ENCODE measurements around the gene ANKRD28.

Gene ANKRD28

DNA sequence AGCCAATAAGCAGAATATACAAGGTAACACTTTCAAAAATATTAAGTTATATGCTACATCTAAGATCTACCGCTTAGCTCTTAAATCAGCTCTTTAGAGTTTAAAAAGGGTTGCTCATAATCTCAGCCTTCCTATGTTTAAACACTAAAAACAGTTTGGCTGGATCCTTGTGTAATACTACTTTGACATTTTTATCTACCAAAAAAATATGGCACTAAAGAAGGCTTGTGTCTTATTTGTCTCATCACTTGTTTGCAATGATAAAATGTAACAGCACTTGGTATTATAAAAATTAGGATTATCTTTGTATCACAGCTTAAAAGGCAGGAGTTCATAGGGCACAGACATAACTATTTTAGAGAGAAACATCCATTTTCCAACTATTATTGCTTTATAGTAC is 9.8 kb downstream of the ANKRD28 start:
- DNase-seq: no peak
- no peaks in the 10 kb centered on the region for H3K27me3 ChIP-seq (ENCODE audit: insufficient read depth, low read length, poor library complexity)
- H2BK15ac ChIP-seq (replicated peaks; ENCODE audit: low read depth): no peak overlapping the region
- no peak overlapping the region for H3K4me3 ChIP-seq (ENCODE audit: low read length)
- H4K5ac ChIP-seq (ENCODE audit: low read length): no peak overlapping the region
- H3K18ac ChIP-seq (ENCODE audit: low read length): no peak overlapping the region
- no peak overlapping the region for H3K56ac ChIP-seq (ENCODE audit: low read length)
- H2BK120ac ChIP-seq (ENCODE audit: low read depth, low read length): no peak overlapping the region
- H3K36me3 ChIP-seq (ENCODE audit: control insufficient read depth, insufficient read depth, low read length): no peaks in the 10 kb centered on the region
- H3K4me1 ChIP-seq (ENCODE audit: control insufficient read depth, low read depth, low read length): no peaks in the 10 kb centered on the region
- no peaks in the 10 kb centered on the region for H3K79me1 ChIP-seq (ENCODE audit: low read length)
- no peak overlapping the region for H3K4ac ChIP-seq (ENCODE audit: low read depth, low read length)
- H3K27ac ChIP-seq (ENCODE audit: low read depth, low read length): no peak overlapping the region
- H3K4me2 ChIP-seq (ENCODE audit: low read length): no peak overlapping the region
- H3K9ac ChIP-seq (ENCODE audit: low read length): no peak overlapping the region
- H2BK5ac ChIP-seq (ENCODE audit: low read length): no peak overlapping the region
- no peaks in the 10 kb centered on the region for H3K79me2 ChIP-seq (ENCODE audit: control insufficient read depth, insufficient read depth, low read length)
- no peak overlapping the region for H2AK5ac ChIP-seq (ENCODE audit: low read length)
- WGBS (ENCODE audit: extremely low coverage, insufficient coverage, low lambda C conversion rate): no CpG with 5 or more reads among the region's 1 CpG
- no peak overlapping the region for H4K8ac ChIP-seq (ENCODE audit: low read depth, low read length)
- H3K23ac ChIP-seq (ENCODE audit: low read length): no peak overlapping the region

DNA sequence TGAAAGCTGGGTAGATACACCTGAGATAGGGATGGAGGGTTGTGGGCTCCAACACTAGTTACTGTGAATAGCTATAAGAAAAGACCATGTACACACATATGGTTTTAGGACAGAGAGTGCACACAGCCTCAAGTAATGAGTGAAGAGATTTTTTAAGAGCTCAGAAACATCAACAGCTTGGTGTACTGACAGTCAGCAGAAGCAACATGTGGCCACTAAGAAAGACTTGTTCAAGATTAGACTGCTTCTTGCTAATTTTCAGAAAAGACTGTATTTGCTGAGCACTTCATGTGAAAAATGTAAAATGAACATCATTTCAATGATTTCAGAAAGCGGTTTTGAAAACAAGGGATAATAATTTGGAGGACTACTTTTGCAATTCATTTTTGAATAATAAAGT is 10.3 kb downstream of the ANKRD28 start:
- no peak overlapping the region for H3K4me2 ChIP-seq (ENCODE audit: low read length)
- peaks cover 2% of the 10 kb centered on the region for H3K79me1 ChIP-seq (ENCODE audit: low read length)
- no peak overlapping the region for H3K27ac ChIP-seq (ENCODE audit: low read depth, low read length)
- no peak overlapping the region for H3K23ac ChIP-seq (ENCODE audit: low read length)
- H2BK120ac ChIP-seq (ENCODE audit: low read depth, low read length): no peak overlapping the region
- no peak overlapping the region for H3K18ac ChIP-seq (ENCODE audit: low read length)
- H3K56ac ChIP-seq (ENCODE audit: low read length): no peak overlapping the region
- no peaks in the 10 kb centered on the region for H3K79me2 ChIP-seq (ENCODE audit: control insufficient read depth, insufficient read depth, low read length)
- WGBS (ENCODE audit: extremely low coverage, insufficient coverage, low lambda C conversion rate): no CpG with 5 or more reads among the region's 1 CpG
- no peaks in the 10 kb centered on the region for H3K4me1 ChIP-seq (ENCODE audit: control insufficient read depth, low read depth, low read length)
- no peak overlapping the region for H2AK5ac ChIP-seq (ENCODE audit: low read length)
- H3K27me3 ChIP-seq (ENCODE audit: insufficient read depth, low read length, poor library complexity): no peaks in the 10 kb centered on the region
- no peak overlapping the region for H3K4me3 ChIP-seq (ENCODE audit: low read length)
- H3K9ac ChIP-seq (ENCODE audit: low read length): no peak overlapping the region
- H3K4ac ChIP-seq (ENCODE audit: low read depth, low read length): no peak overlapping the region
- H2BK15ac ChIP-seq (replicated peaks; ENCODE audit: low read depth): no peak overlapping the region
- H2BK5ac ChIP-seq (ENCODE audit: low read length): no peak overlapping the region
- no peaks in the 10 kb centered on the region for H3K36me3 ChIP-seq (ENCODE audit: control insufficient read depth, insufficient read depth, low read length)
- no peak overlapping the region for H4K8ac ChIP-seq (ENCODE audit: low read depth, low read length)
- H4K5ac ChIP-seq (ENCODE audit: low read length): no peak overlapping the region
- DNase-seq: no peak

DNA sequence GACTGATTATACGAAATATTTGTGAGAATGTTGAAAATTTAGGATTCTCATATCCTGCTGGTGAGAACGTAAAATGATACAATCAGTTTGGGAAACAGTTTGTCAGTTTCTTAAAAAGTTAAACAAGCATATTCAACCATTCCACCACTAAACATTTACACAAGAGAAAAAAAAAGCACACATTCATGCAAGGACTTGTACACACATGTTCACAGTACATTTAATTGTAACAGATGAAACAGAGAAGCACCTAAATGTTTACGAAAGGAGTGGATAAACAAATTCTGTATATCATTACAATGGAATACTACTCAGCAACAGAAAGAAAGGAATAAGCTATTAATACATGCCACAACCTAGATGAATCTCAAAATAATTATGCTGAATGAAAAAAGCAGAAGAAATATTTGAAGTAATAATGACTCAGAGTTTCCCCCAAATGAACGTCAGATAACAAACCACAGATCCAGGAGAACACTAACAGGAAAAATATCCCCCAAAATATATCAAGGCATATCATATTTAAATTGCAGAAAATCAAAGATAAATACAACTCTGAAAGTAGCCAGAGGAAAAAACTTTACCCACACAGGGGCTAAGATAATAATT is 14.3 kb downstream of the ANKRD28 start:
- WGBS (ENCODE audit: extremely low coverage, insufficient coverage, low lambda C conversion rate): 100% methylated on average over 1 of the region's 4 CpGs
- no peak overlapping the region for H2BK120ac ChIP-seq (ENCODE audit: low read depth, low read length)
- H4K5ac ChIP-seq (ENCODE audit: low read length): no peak overlapping the region
- no peak overlapping the region for H4K8ac ChIP-seq (ENCODE audit: low read depth, low read length)
- DNase-seq: no peak
- no peak overlapping the region for H3K4me2 ChIP-seq (ENCODE audit: low read length)
- H2BK5ac ChIP-seq (ENCODE audit: low read length): no peak overlapping the region
- no peak overlapping the region for H3K4ac ChIP-seq (ENCODE audit: low read depth, low read length)
- no peak overlapping the region for H3K23ac ChIP-seq (ENCODE audit: low read length)
- H3K9ac ChIP-seq (ENCODE audit: low read length): no peak overlapping the region
- H2BK15ac ChIP-seq (replicated peaks; ENCODE audit: low read depth): no peak overlapping the region
- no peak overlapping the region for H3K56ac ChIP-seq (ENCODE audit: low read length)
- H3K27ac ChIP-seq (ENCODE audit: low read depth, low read length): no peak overlapping the region
- H3K4me1 ChIP-seq (ENCODE audit: control insufficient read depth, low read depth, low read length): peaks cover under 1% of the 10 kb centered on the region
- peaks cover 2% of the 10 kb centered on the region for H3K79me1 ChIP-seq (ENCODE audit: low read length)
- no peak overlapping the region for H2AK5ac ChIP-seq (ENCODE audit: low read length)
- no peaks in the 10 kb centered on the region for H3K79me2 ChIP-seq (ENCODE audit: control insufficient read depth, insufficient read depth, low read length)
- H3K36me3 ChIP-seq (ENCODE audit: control insufficient read depth, insufficient read depth, low read length): no peaks in the 10 kb centered on the region
- H3K27me3 ChIP-seq (ENCODE audit: insufficient read depth, low read length, poor library complexity): no peaks in the 10 kb centered on the region
- no peak overlapping the region for H3K18ac ChIP-seq (ENCODE audit: low read length)
- no peak overlapping the region for H3K4me3 ChIP-seq (ENCODE audit: low read length)

DNA sequence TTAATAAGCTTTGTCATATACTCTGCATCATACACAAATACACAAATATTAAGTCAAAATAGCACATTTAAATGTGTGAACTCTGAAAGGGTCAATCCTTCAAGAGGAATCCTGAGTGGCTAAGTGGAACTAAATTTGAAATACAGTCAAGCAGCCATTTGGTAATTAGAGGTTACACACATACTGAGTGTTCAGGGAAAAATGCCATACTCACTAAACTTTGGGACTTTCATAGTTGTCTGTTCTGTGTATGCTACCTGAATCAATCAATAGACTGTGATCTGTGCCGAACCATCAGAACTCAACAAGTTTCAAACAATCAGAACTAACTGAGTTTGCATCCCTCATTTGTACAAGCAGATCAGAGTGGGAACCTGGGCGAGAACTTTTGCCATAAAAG is 15.3 kb downstream of the ANKRD28 start:
- Histone ChIP-seq H3K79me1 (ENCODE audit: low read length) (peaks cover 2% of the 10 kb centered on the region), H3K4me3 (ENCODE audit: low read length) (no peak overlapping the region), H3K4me1 (ENCODE audit: control insufficient read depth, low read depth, low read length) (peaks cover 3% of the 10 kb centered on the region)

DNA sequence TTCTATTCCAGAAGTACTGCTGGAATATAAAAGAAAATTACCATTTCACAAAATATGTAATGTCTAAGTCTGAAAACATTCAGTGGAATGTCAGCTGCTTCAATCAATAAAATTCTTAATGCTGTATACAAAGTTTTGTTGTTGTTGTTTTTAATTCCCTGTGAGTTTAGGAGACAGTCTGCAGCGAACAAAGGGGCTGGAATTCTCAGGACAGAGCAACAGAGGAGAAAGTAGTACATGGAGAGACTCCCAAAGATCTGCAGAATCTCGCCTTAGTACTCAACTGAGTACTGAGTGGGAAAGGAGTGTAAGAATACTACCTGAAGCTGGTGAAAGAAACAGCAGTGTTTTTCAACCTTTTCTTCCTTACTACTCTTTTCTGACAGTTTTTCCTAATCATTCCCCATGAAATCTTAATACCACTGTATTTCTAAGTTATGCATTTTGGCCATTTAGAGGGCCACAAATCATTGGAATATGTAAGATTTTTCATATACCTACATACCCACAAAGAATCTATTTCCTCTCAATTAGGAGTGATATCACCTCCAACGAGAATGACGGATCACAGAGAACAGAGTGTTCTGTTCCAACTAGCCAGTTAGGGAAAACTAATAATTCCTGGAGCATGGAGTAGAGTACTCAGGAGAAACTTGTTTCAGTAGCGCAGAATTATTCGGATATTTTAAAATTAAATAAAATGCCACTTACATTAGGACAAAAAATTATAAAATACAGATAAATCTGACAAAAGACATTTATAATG is 16.0 kb downstream of the ANKRD28 start:
- H3K79me2 ChIP-seq (ENCODE audit: control insufficient read depth, insufficient read depth, low read length): no peaks in the 10 kb centered on the region
- H3K56ac ChIP-seq (ENCODE audit: low read length): no peak overlapping the region
- H2BK120ac ChIP-seq (ENCODE audit: low read depth, low read length): no peak overlapping the region
- no peak overlapping the region for H3K27ac ChIP-seq (ENCODE audit: low read depth, low read length)
- no peak for DNase-seq
- WGBS (ENCODE audit: extremely low coverage, insufficient coverage, low lambda C conversion rate): no CpG with 5 or more reads among the region's 6 CpGs
- peaks cover 2% of the 10 kb centered on the region for H3K79me1 ChIP-seq (ENCODE audit: low read length)
- H3K9ac ChIP-seq (ENCODE audit: low read length): no peak overlapping the region
- no peak overlapping the region for H4K8ac ChIP-seq (ENCODE audit: low read depth, low read length)
- no peak overlapping the region for H3K4me2 ChIP-seq (ENCODE audit: low read length)
- no peak overlapping the region for H3K18ac ChIP-seq (ENCODE audit: low read length)
- H4K5ac ChIP-seq (ENCODE audit: low read length): no peak overlapping the region
- H3K4me1 ChIP-seq (ENCODE audit: control insufficient read depth, low read depth, low read length): peaks cover 3% of the 10 kb centered on the region
- H3K27me3 ChIP-seq (ENCODE audit: insufficient read depth, low read length, poor library complexity): no peaks in the 10 kb centered on the region
- no peaks in the 10 kb centered on the region for H3K36me3 ChIP-seq (ENCODE audit: control insufficient read depth, insufficient read depth, low read length)
- H2BK5ac ChIP-seq (ENCODE audit: low read length): no peak overlapping the region
- no peak overlapping the region for H2BK15ac ChIP-seq (replicated peaks; ENCODE audit: low read depth)
- no peak overlapping the region for H2AK5ac ChIP-seq (ENCODE audit: low read length)
- H3K4me3 ChIP-seq (ENCODE audit: low read length): no peak overlapping the region
- H3K23ac ChIP-seq (ENCODE audit: low read length): no peak overlapping the region
- H3K4ac ChIP-seq (ENCODE audit: low read depth, low read length): no peak overlapping the region

More for the DNA sequence above, 15.3 kb downstream of the ANKRD28 start:
- Histone ChIP-seq H3K9ac (ENCODE audit: low read length) (no peak overlapping the region), H3K79me2 (ENCODE audit: control insufficient read depth, insufficient read depth, low read length) (no peaks in the 10 kb centered on the region), H3K4me2 (ENCODE audit: low read length) (no peak overlapping the region), H3K4ac (ENCODE audit: low read depth, low read length) (no peak overlapping the region), H3K27ac (ENCODE audit: low read depth, low read length) (no peak overlapping the region), H2BK120ac (ENCODE audit: low read depth, low read length) (no peak overlapping the region), H4K5ac (ENCODE audit: low read length) (no peak overlapping the region), H4K8ac (ENCODE audit: low read depth, low read length) (no peak overlapping the region), H3K27me3 (ENCODE audit: insufficient read depth, low read length, poor library complexity) (no peaks in the 10 kb centered on the region), H2BK5ac (ENCODE audit: low read length) (no peak overlapping the region), H3K56ac (ENCODE audit: low read length) (no peak overlapping the region), H3K36me3 (ENCODE audit: control insufficient read depth, insufficient read depth, low read length) (no peaks in the 10 kb centered on the region), H3K18ac (ENCODE audit: low read length) (no peak overlapping the region), H3K23ac (ENCODE audit: low read length) (no peak overlapping the region), H2AK5ac (ENCODE audit: low read length) (no peak overlapping the region), H2BK15ac (replicated peaks; ENCODE audit: low read depth) (no peak overlapping the region)
- DNase-seq: no peak
- WGBS (ENCODE audit: extremely low coverage, insufficient coverage, low lambda C conversion rate): no CpG with 5 or more reads among the region's 2 CpGs

GRCh38 chr3:15781131-15781530 is 16.6 kb downstream of the ANKRD28 start:
- Histone ChIP-seq H4K8ac (ENCODE audit: low read depth, low read length) (no peak overlapping the region), H3K79me2 (ENCODE audit: control insufficient read depth, insufficient read depth, low read length) (no peaks in the 10 kb centered on the region)

More at GRCh38 chr3:15781131-15781530, 16.6 kb downstream of the ANKRD28 start:
- H3K18ac ChIP-seq (ENCODE audit: low read length): no peak overlapping the region
- no peak overlapping the region for H2BK120ac ChIP-seq (ENCODE audit: low read depth, low read length)
- no peak overlapping the region for H4K5ac ChIP-seq (ENCODE audit: low read length)
- no peak overlapping the region for H3K27ac ChIP-seq (ENCODE audit: low read depth, low read length)
- H2AK5ac ChIP-seq (ENCODE audit: low read length): no peak overlapping the region
- H3K9ac ChIP-seq (ENCODE audit: low read length): no peak overlapping the region
- no peak for DNase-seq
- no peaks in the 10 kb centered on the region for H3K36me3 ChIP-seq (ENCODE audit: control insufficient read depth, insufficient read depth, low read length)
- no peak overlapping the region for H3K4me3 ChIP-seq (ENCODE audit: low read length)
- H3K27me3 ChIP-seq (ENCODE audit: insufficient read depth, low read length, poor library complexity): no peaks in the 10 kb centered on the region
- no peak overlapping the region for H2BK5ac ChIP-seq (ENCODE audit: low read length)
- H3K4me2 ChIP-seq (ENCODE audit: low read length): no peak overlapping the region
- no peak overlapping the region for H3K4ac ChIP-seq (ENCODE audit: low read depth, low read length)
- H2BK15ac ChIP-seq (replicated peaks; ENCODE audit: low read depth): no peak overlapping the region
- no peak overlapping the region for H3K56ac ChIP-seq (ENCODE audit: low read length)
- H3K23ac ChIP-seq (ENCODE audit: low read length): no peak overlapping the region
- peaks cover 2% of the 10 kb centered on the region for H3K79me1 ChIP-seq (ENCODE audit: low read length)
- peaks cover 3% of the 10 kb centered on the region for H3K4me1 ChIP-seq (ENCODE audit: control insufficient read depth, low read depth, low read length)

Data from mesendoderm (in vitro differentiated cells).